ENCODE results near the gene PRDX5. TPM values are rescaled to one million over a fixed set of nuclear protein-coding genes. Genes with fewer than 3 reads are reported as not detected.

Gene PRDX5
- total and polyA plus RNA-seq, 2 experiments from 2014 or later = 212 to 312 TPM

DNA sequence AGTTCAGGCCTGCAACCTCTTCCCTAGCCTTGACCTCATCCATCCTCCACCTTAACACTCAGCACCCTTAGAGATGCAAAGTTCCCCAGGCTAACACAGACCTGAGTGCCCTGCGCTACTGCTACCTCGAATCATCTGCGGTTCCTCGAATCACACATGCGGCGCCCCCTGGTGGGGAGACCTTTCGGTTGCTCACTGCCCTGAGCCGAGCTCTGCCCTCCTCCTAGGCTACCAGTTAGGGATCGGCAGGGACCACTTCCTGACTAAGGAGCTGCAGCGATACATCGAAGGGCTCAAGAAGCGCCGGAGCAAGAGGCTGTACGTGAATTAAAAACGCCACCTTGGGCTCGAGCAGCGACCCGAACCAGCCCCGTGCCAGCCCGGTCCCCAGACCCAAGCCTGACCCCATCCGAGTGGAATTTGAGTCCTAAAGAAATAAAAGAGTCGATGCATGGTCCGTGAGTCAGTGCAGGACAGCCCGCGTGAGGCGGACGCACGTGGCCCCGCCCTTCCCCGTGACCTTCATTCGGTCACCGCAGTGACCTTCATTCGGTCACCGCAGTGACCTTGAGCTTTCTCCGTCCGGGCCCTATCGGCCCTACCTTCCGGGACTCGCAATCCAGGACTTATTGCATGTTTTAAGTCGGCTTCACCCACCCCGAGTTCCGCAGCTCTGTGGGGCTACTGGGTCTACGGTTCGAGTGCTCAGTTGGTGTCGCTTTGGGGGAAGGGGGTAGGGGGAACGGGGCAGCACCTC lies 13.4 kb upstream of the PRDX5 start:
- H2AFZ ChIP-seq = 0 out of 2 replicates have a peak overlapping the region, but pooled peaks have one; percentile 77
- H3K4me1 Mint-ChIP-seq = peaks cover 17% of the 10 kb centered on the region
- H3K27ac ChIP-seq (ENCODE audit: low read depth) = peak overlapping the region; percentile 99

DNA sequence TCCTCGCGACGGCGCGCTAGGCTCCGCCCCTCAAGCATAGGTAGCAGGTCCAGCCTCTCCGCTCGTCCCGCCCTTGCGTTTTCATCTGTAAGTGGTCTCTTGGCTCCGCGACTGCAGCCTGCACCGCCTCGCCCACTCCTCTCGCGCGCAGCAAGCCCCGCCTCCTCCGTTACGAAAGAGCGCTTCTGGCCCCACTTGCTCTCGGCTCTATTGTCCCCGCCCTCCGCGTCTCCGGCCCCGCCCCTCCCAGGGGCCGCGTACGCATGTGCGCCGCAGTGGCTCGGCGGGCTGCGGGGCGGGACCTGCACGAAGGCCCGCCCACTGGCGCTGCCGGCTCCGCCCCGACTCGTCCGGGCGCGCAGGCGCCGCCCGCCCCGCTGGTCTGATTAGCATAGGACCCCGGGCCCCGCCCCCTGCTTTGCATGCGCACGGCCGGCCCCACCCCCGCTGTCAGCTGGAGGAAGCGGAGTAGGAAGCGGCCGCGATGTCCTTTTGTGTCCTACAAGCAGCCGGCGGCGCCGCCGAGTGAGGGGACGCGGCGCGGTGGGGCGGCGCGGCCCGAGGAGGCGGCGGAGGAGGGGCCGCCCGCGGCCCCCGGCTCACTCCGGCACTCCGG lies 12.7 kb upstream of the PRDX5 start, which contains the start of gene ESRRA:
Gene ESRRA (plus strand): TSS at position 450 of the 616 bp plus-strand sequence. CDS start 1,656 bp downstream, outside the sequence.
- Histone ChIP-seq H3K4me2 (peak within 1 kb of the TSS; percentile 96), H3K79me2 (replicated peaks; ENCODE audit: insufficient read depth) (peaks cover 29% of the 10 kb centered on the region), H3K27me3 (ENCODE audit: insufficient read depth) (peaks cover 32% of the 10 kb centered on the region), H2AFZ (0 out of 2 replicates have a peak within 1 kb of the TSS, but pooled peaks have one; percentile 77), H3K27ac (ENCODE audit: low read depth) (peak within 1 kb of the TSS; percentile 99), H3F3A (replicated peaks; ENCODE audit: low read depth) (peaks cover 7% of the 10 kb centered on the region), H3K36me3 (ENCODE audit: insufficient read depth) (no peaks in the 10 kb centered on the region), H3K4me3 (peak within 1 kb of the TSS; percentile 91), H4K20me1 (replicated peaks; ENCODE audit: insufficient read depth) (peaks cover 3% of the 10 kb centered on the region; the same call in 1 of the 2 replicates), H3K9me2 (ENCODE audit: insufficient read depth) (no peaks in the 10 kb centered on the region), H3K4me1 (ENCODE audit: insufficient read depth) (peaks cover 9% of the 10 kb centered on the region; the same call in 1 of the 2 replicates)
- Mint-ChIP-seq H3K27me3 (ENCODE audit: insufficient read depth, low read depth, poor library complexity) (peaks cover 37% of the 10 kb centered on the region), H3K27ac (peak within 1 kb of the TSS; percentile 100), H3K36me3 (ENCODE audit: low read depth) (peaks cover 10% of the 10 kb centered on the region; the same call in 2 of the 3 replicates), H3K4me3 (peak within 1 kb of the TSS; percentile 100), H3K9me3 (no peaks in the 10 kb centered on the region; the same call in 2 of the 3 replicates), H3K4me1 (peaks cover 14% of the 10 kb centered on the region)
- ATAC-seq = peak; percentile 67
- DNase-seq (ENCODE audit: low spot score) = peak; percentile 100
- peak; percentile 67 for TF ChIP-seq CREB1 (CRISPR knock-in tag; IDR thresholded peaks at IDR 0.05; ENCODE audit: low read depth)
- no peak for TF ChIP-seq EZH2phosphoT487 (IDR thresholded peaks at IDR 0.05; ENCODE audit: unreplicated experiment)
- TF ChIP-seq, protein P1, sequence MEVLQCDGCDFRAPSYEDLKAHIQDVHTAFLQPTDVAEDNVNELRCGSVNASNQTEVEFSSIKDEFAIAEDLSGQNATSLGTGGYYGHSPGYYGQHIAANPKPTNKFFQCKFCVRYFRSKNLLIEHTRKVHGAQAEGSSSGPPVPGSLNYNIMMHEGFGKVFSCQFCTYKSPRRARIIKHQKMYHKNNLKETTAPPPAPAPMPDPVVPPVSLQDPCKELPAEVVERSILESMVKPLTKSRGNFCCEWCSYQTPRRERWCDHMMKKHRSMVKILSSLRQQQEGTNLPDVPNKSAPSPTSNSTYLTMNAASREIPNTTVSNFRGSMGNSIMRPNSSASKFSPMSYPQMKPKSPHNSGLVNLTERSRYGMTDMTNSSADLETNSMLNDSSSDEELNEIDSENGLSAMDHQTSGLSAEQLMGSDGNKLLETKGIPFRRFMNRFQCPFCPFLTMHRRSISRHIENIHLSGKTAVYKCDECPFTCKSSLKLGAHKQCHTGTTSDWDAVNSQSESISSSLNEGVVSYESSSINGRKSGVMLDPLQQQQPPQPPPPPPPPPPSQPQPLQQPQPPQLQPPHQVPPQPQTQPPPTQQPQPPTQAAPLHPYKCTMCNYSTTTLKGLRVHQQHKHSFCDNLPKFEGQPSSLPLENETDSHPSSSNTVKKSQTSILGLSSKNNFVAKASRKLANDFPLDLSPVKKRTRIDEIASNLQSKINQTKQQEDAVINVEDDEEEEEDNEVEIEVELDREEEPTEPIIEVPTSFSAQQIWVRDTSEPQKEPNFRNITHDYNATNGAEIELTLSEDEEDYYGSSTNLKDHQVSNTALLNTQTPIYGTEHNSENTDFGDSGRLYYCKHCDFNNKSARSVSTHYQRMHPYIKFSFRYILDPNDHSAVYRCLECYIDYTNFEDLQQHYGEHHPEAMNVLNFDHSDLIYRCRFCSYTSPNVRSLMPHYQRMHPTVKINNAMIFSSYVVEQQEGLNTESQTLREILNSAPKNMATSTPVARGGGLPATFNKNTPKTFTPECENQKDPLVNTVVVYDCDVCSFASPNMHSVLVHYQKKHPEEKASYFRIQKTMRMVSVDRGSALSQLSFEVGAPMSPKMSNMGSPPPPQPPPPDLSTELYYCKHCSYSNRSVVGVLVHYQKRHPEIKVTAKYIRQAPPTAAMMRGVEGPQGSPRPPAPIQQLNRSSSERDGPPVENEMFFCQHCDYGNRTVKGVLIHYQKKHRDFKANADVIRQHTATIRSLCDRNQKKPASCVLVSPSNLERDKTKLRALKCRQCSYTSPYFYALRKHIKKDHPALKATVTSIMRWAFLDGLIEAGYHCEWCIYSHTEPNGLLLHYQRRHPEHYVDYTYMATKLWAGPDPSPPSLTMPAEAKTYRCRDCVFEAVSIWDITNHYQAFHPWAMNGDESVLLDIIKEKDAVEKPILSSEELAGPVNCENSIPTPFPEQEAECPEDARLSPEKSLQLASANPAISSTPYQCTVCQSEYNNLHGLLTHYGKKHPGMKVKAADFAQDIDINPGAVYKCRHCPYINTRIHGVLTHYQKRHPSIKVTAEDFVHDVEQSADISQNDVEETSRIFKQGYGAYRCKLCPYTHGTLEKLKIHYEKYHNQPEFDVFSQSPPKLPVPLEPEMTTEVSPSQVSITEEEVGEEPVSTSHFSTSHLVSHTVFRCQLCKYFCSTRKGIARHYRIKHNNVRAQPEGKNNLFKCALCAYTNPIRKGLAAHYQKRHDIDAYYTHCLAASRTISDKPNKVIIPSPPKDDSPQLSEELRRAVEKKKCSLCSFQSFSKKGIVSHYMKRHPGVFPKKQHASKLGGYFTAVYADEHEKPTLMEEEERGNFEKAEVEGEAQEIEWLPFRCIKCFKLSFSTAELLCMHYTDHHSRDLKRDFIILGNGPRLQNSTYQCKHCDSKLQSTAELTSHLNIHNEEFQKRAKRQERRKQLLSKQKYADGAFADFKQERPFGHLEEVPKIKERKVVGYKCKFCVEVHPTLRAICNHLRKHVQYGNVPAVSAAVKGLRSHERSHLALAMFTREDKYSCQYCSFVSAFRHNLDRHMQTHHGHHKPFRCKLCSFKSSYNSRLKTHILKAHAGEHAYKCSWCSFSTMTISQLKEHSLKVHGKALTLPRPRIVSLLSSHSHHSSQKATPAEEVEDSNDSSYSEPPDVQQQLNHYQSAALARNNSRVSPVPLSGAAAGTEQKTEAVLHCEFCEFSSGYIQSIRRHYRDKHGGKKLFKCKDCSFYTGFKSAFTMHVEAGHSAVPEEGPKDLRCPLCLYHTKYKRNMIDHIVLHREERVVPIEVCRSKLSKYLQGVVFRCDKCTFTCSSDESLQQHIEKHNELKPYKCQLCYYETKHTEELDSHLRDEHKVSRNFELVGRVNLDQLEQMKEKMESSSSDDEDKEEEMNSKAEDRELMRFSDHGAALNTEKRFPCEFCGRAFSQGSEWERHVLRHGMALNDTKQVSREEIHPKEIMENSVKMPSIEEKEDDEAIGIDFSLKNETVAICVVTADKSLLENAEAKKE (CRISPR knock-in tag; IDR thresholded peaks at IDR 0.05) = no peak
- peak; percentile 44; the same call in 1 of the 2 replicates for TF ChIP-seq POLR2AphosphoS5 (IDR thresholded peaks at IDR 0.05; ENCODE audit: low read depth)

More for the DNA sequence above, 13.4 kb upstream of the PRDX5 start:
- Histone ChIP-seq H3K36me3 (ENCODE audit: insufficient read depth) (no peaks in the 10 kb centered on the region), H3K79me2 (replicated peaks; ENCODE audit: insufficient read depth) (peaks cover 23% of the 10 kb centered on the region), H3K4me1 (ENCODE audit: insufficient read depth) (peaks cover 13% of the 10 kb centered on the region; the same call in 1 of the 2 replicates), H4K20me1 (replicated peaks; ENCODE audit: insufficient read depth) (peaks cover 3% of the 10 kb centered on the region; the same call in 1 of the 2 replicates), H3K27me3 (ENCODE audit: insufficient read depth) (peaks cover 39% of the 10 kb centered on the region), H3F3A (replicated peaks; ENCODE audit: low read depth) (peaks cover 13% of the 10 kb centered on the region), H3K4me3 (peak overlapping the region; percentile 80), H3K4me2 (peak overlapping the region; percentile 96), H3K9me2 (ENCODE audit: insufficient read depth) (no peaks in the 10 kb centered on the region)
- no peaks in the 10 kb centered on the region; the same call in 2 of the 3 replicates for H3K9me3 Mint-ChIP-seq
- TF ChIP-seq STAT1 (IDR thresholded peaks at IDR 0.05; ENCODE audit: unreplicated experiment) = no peak
- TF ChIP-seq CREB1 (CRISPR knock-in tag; IDR thresholded peaks at IDR 0.05; ENCODE audit: low read depth) = no peak
- TF ChIP-seq ZNF114 (CRISPR knock-in tag; IDR thresholded peaks at IDR 0.05) = no peak
- TF ChIP-seq JUNB (IDR thresholded peaks at IDR 0.05; ENCODE audit: unreplicated experiment) = no peak
- no peak for TF ChIP-seq EZH2 (IDR thresholded peaks at IDR 0.05; ENCODE audit: low read depth, unreplicated experiment)
- no peak for TF ChIP-seq ZNF331 (CRISPR knock-in tag; IDR thresholded peaks at IDR 0.05; ENCODE audit: low read depth)
- TF ChIP-seq POLR2AphosphoS5 (IDR thresholded peaks at IDR 0.05; ENCODE audit: low read depth) = peak; percentile 75
- TF ChIP-seq, protein P2, sequence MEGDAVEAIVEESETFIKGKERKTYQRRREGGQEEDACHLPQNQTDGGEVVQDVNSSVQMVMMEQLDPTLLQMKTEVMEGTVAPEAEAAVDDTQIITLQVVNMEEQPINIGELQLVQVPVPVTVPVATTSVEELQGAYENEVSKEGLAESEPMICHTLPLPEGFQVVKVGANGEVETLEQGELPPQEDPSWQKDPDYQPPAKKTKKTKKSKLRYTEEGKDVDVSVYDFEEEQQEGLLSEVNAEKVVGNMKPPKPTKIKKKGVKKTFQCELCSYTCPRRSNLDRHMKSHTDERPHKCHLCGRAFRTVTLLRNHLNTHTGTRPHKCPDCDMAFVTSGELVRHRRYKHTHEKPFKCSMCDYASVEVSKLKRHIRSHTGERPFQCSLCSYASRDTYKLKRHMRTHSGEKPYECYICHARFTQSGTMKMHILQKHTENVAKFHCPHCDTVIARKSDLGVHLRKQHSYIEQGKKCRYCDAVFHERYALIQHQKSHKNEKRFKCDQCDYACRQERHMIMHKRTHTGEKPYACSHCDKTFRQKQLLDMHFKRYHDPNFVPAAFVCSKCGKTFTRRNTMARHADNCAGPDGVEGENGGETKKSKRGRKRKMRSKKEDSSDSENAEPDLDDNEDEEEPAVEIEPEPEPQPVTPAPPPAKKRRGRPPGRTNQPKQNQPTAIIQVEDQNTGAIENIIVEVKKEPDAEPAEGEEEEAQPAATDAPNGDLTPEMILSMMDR (conservative IDR thresholded peaks at IDR 0.05; ENCODE audit: low read depth in 2 of 2) = peak; percentile 94 to 95
- DNase-seq (ENCODE audit: low spot score) (peak; percentile 99), ATAC-seq (peak; percentile 57)
- H3K27ac Mint-ChIP-seq = peak overlapping the region; percentile 100
- H3K27me3 Mint-ChIP-seq (ENCODE audit: insufficient read depth, low read depth, poor library complexity) = peaks cover 44% of the 10 kb centered on the region
- H3K36me3 Mint-ChIP-seq (ENCODE audit: low read depth) = peaks cover 10% of the 10 kb centered on the region; the same call in 2 of the 3 replicates
- H3K4me3 Mint-ChIP-seq = peak overlapping the region; percentile 90
